ENCODE results near the gene KREMEN2.

DNA sequence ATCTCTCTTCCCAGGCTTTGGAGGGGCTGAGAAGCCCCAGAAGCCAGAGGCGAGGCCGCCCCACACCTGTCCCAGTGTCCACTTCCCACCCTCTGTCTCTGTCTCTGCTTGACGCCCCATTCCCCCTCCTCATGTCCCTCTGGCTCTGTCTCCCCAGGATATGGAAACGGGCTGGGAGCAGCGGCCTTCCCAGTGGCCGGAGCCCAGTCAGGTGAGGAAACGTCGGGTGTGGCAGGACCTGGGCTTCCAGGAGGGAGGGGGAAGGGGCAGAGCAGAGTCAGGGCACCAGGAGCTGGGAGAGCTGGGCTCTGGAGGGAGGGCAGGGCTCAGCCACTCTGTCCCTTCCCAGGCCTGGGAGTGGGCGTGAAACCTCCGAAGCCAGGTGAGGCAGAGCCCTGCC, 26.8 kb downstream of the KREMEN2 start:
- TF ChIP-seq GATA2 (IDR thresholded peaks at IDR 0.05; ENCODE audit: insufficient read depth, insufficient read length, low read depth, low read length) = no peak
- no peak for TF ChIP-seq CTCF (IDR thresholded peaks at IDR 0.05; ENCODE audit: extremely low read depth in 1 of 2, insufficient read depth in 1 of 2, low read depth in 1 of 2, low read length in 2 of 2)
- TF ChIP-seq POLR2A (IDR thresholded peaks at IDR 0.05; ENCODE audit: low read depth, low read length) = no peak
- TF ChIP-seq MYC (IDR thresholded peaks at IDR 0.05; ENCODE audit: low read depth, low read length) = no peak
- no peak for TF ChIP-seq EZH2 (IDR thresholded peaks at IDR 0.05; ENCODE audit: borderline replicate concordance, low read depth, low read length, severe bottlenecking)
- TF ChIP-seq POLR2AphosphoS5 (IDR thresholded peaks at IDR 0.05; ENCODE audit: insufficient read depth, low read depth, low read length) = no peak
- no peak for TF ChIP-seq FOS (IDR thresholded peaks at IDR 0.05; ENCODE audit: borderline replicate concordance, insufficient read depth, low read length)
- TF ChIP-seq JUN (IDR thresholded peaks at IDR 0.05; ENCODE audit: borderline replicate concordance, insufficient read depth, insufficient read length, low read depth) = no peak

Measured in endothelial cell of umbilical vein (primary cell).